ENCODE results near the gene CCDC85B. TPM values are rescaled to one million over a fixed set of nuclear protein-coding genes. Genes with fewer than 3 reads are reported as not detected.

The CCDC85B gene
- polyA plus RNA-seq, 3 donors, result 20.8 to 35.2 (median 24.4) TPM

GRCh38 chr11:65907878-65908277 is 17.4 kb downstream of the CCDC85B start:
- no peaks in the 10 kb centered on the region for H3K9me3 ChIP-seq (replicated peaks in 1 of 2; ENCODE audit: control insufficient read depth in 1 of 2, insufficient read depth in 1 of 2, low read length in 2 of 2)
- TF ChIP-seq CTCF (IDR thresholded peaks at IDR 0.05), result no peak
- intact Hi-C loops (cut with micrococcal nuclease), result no loop called here
- H3K9ac ChIP-seq (ENCODE audit: insufficient read depth, low read length, poor library complexity, severe bottlenecking), result no peak overlapping the region
- no peaks in the 10 kb centered on the region for H3K79me2 ChIP-seq (ENCODE audit: insufficient read depth, low read length)
- H2AFZ ChIP-seq (ENCODE audit: insufficient read depth, low read depth, low read length, poor library complexity, severe bottlenecking), result no peak overlapping the region
- Mint-ChIP-seq H3K36me3 (no peaks in the 10 kb centered on the region), H3K27ac (no peak overlapping the region), H3K4me3 (no peak overlapping the region), H3K4me1 (peaks cover 7% of the 10 kb centered on the region), H3K27me3 (ENCODE audit: low read depth in 3 of 3) (peaks cover 0 to 13% (median 5%) of the 10 kb centered on the region in 3 donors), H3K9me3 (no peaks in the 10 kb centered on the region)
- no peak overlapping the region for H3K27ac ChIP-seq (ENCODE audit: low read depth in 1 of 2, low read length in 2 of 2)
- no peaks in the 10 kb centered on the region for H3K27me3 ChIP-seq (ENCODE audit: control insufficient read depth in 2 of 2, insufficient read depth in 2 of 2, low read length in 2 of 2)
- peaks cover 7 to 9% of the 10 kb centered on the region in 2 donors for H3K4me1 ChIP-seq (ENCODE audit: control insufficient read depth in 1 of 2, insufficient read depth in 2 of 2, low read length in 2 of 2)
- H4K20me1 ChIP-seq (ENCODE audit: insufficient read depth, low read length), result no peaks in the 10 kb centered on the region
- DNase-seq, result no peak
- H3K36me3 ChIP-seq (replicated peaks in 1 of 2; ENCODE audit: control insufficient read depth in 1 of 2, insufficient read depth in 2 of 2, low read length in 2 of 2), result no peaks in the 10 kb centered on the region
- no peak overlapping the region for H3K4me3 ChIP-seq (replicated peaks in 1 of 3; ENCODE audit: low read depth in 2 of 3, low read length in 3 of 3)
- no peak overlapping the region for H3K4me2 ChIP-seq (replicated peaks; ENCODE audit: extremely low read depth, low read length, poor library complexity, severe bottlenecking)
- WGBS (ENCODE audit: insufficient coverage), result 89% methylated on average over 5 of the region's 6 CpGs

- Histone ChIP-seq H3K4me1 (ENCODE audit: control insufficient read depth in 1 of 2, insufficient read depth in 2 of 2, low read length in 2 of 2) (peaks cover 35 to 39% of the 10 kb centered on the region in 2 donors), H3K27me3 (ENCODE audit: control insufficient read depth in 2 of 2, insufficient read depth in 2 of 2, low read length in 2 of 2) (no peaks in the 10 kb centered on the region), H3K4me3 (replicated peaks in 1 of 3; ENCODE audit: low read depth in 2 of 3, low read length in 3 of 3) (no peak overlapping the region), H3K4me2 (replicated peaks; ENCODE audit: extremely low read depth, low read length, poor library complexity, severe bottlenecking) (no peak overlapping the region), H2AFZ (ENCODE audit: insufficient read depth, low read depth, low read length, poor library complexity, severe bottlenecking) (no peak overlapping the region), H4K20me1 (ENCODE audit: insufficient read depth, low read length) (peaks cover 10% of the 10 kb centered on the region), H3K36me3 (replicated peaks in 1 of 2; ENCODE audit: control insufficient read depth in 1 of 2, insufficient read depth in 2 of 2, low read length in 2 of 2) (no peaks in the 10 kb centered on the region), H3K9me3 (replicated peaks in 1 of 2; ENCODE audit: control insufficient read depth in 1 of 2, insufficient read depth in 1 of 2, low read length in 2 of 2) (no peaks in the 10 kb centered on the region), H3K9ac (ENCODE audit: insufficient read depth, low read length, poor library complexity, severe bottlenecking) (no peak overlapping the region), H3K79me2 (ENCODE audit: insufficient read depth, low read length) (peaks cover 3% of the 10 kb centered on the region), H3K27ac (ENCODE audit: low read depth in 1 of 2, low read length in 2 of 2) (no peak overlapping the region)
- no peak for DNase-seq
- no peak for TF ChIP-seq CTCF (IDR thresholded peaks at IDR 0.05)
- peak overlapping the region in 2 of 7 donors; percentile 30 to 31 for H3K27ac Mint-ChIP-seq
- H3K9me3 Mint-ChIP-seq, result no peaks in the 10 kb centered on the region
- intact Hi-C loops (cut with micrococcal nuclease), result no loop called here
- H3K36me3 Mint-ChIP-seq, result peaks cover 2 to 4% of the 10 kb centered on the region in 2 donors
- H3K4me3 Mint-ChIP-seq, result no peak overlapping the region
- 5% methylated on average over 11 of the region's 14 CpGs for WGBS (ENCODE audit: insufficient coverage)
- H3K27me3 Mint-ChIP-seq (ENCODE audit: low read depth in 3 of 3), result peaks cover 0 to 8% (median 4%) of the 10 kb centered on the region in 3 donors
- peaks cover 36% of the 10 kb centered on the region for H3K4me1 Mint-ChIP-seq
These were observed 21.5 kb downstream of the CCDC85B start for GRCh38 chr11:65911682-65912568.
